ENCODE measurements around the gene RSBN1L.
"Not testable (repeated sequence)": the region's sequence is repeated elsewhere in the genome, so short reads cannot be mapped to it uniquely, and the experiment has no call there.

RSBN1L gene

GRCh38 chr7:77697535-77697831 is 1.2 kb downstream of the RSBN1L start:
- no peak for TF ChIP-seq CTCF (conservative IDR thresholded peaks at IDR 0.05; ENCODE audit: low read depth, low read length)
- DNase-seq (ENCODE audit: low read depth), result no peak

DNA sequence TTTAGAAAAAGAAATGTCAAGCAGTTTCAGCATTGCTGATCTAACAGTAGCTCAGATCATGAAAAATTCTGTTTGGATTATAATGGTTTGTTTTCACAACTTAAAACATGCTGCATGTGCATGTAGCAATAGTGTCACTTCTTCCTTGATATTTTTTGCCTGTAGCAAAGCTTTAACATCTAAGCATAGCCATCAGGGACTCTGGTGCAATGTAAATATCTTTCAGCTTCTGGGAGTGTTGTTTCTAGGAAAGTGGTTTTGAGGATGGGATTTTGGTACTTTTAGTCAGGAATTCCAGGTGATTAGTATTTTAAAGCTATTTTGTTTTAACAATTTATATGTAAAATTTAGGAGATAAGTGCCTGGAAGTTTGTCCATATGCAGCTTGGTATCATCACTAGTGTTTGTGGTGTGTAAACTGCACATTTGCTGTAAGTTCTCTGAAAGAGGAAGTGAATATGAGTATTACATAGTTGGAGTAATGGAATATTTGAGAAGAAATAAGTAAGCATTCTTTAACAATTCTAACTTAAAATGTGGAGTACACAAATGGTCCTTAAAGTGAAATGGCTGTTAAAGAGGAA is 1.9 kb downstream of the RSBN1L start:
- no peak for TF ChIP-seq CTCF (conservative IDR thresholded peaks at IDR 0.05; ENCODE audit: low read depth, low read length)
- peak overlapping the region; percentile 97 for H3K4me3 ChIP-seq (ENCODE audit: low read depth, low read length)
- peak; percentile 14 for DNase-seq (ENCODE audit: low read depth)

More at GRCh38 chr7:77697535-77697831, 1.2 kb downstream of the RSBN1L start:
- peak overlapping the region; percentile 97 for H3K4me3 ChIP-seq (ENCODE audit: low read depth, low read length)

GRCh38 chr7:77699056-77699455 is 2.8 kb downstream of the RSBN1L start:
- no peak for TF ChIP-seq CTCF (conservative IDR thresholded peaks at IDR 0.05; ENCODE audit: low read depth, low read length)
- peak; percentile 8 for DNase-seq (ENCODE audit: low read depth)
- H3K4me3 ChIP-seq (ENCODE audit: low read depth, low read length), result no peak overlapping the region

- H3K4me3 ChIP-seq (ENCODE audit: low read depth, low read length), result no peak overlapping the region
- DNase-seq (ENCODE audit: low read depth), result no peak
- TF ChIP-seq CTCF (conservative IDR thresholded peaks at IDR 0.05; ENCODE audit: low read depth, low read length), result no peak
Measured at GRCh38 chr7:77702513-77702912, 6.3 kb downstream of the RSBN1L start.

GRCh38 chr7:77702968-77703472 is 6.8 kb downstream of the RSBN1L start:
- no peak overlapping the region for H3K4me3 ChIP-seq (ENCODE audit: low read depth, low read length)
- TF ChIP-seq CTCF (conservative IDR thresholded peaks at IDR 0.05; ENCODE audit: low read depth, low read length), result no peak
- no peak for DNase-seq (ENCODE audit: low read depth)

GRCh38 chr7:77703669-77704068 is 7.4 kb downstream of the RSBN1L start:
- H3K4me3 ChIP-seq (ENCODE audit: low read depth, low read length); DNase-seq (ENCODE audit: low read depth): not testable (repeated sequence)

- TF ChIP-seq CTCF (conservative IDR thresholded peaks at IDR 0.05; ENCODE audit: low read depth, low read length), result no peak
- no peak for DNase-seq (ENCODE audit: low read depth)
- no peak overlapping the region for H3K4me3 ChIP-seq (ENCODE audit: low read depth, low read length)
Measured at GRCh38 chr7:77707504-77707992, 11.3 kb downstream of the RSBN1L start.
